HG03457 (cell line): ENCODE results near the gene SPEM1.

Experiments
- ATAC-seq: cut with Tn5 transposase; IDR thresholded peaks from one replicate; pipeline ENCODE4 v1.9.1; 2021; ENCODE audit warnings: moderate number of reproducible peaks; ENCODE audit not compliant: unreplicated experiment

The SPEM1 gene

GRCh38 chr17:7417056-7417655, 3.0 kb upstream of the SPEM1 start:
- ATAC-seq = no peak

- no peak for ATAC-seq
These were observed 1.5 kb upstream of the SPEM1 start for GRCh38 chr17:7418472-7419152.

GRCh38 chr17:7421186-7421585, 1.1 kb downstream of the SPEM1 start:
- ATAC-seq = no peak

GRCh38 chr17:7423679-7424078, 3.6 kb downstream of the SPEM1 start:
- ATAC-seq = no peak

DNA sequence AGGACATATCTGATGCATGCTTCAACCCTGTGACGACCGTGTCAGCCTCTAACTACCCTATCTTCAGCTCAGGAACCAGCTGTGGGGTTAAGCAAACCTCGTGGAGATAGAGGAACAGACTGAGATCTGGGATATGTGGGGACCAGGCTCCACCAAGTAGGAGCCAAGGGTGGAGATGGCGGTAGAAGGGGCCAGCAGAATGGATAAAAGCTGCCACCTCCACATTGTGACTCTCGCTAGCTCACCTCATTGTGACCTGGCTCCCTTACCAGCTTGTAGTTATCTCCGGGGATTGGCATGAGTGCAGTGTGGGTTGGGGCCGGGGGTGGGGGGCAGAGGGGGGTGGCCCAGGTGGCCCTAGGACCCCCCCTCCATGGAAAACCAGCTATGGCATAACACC, 5.2 kb downstream of the SPEM1 start, which contains the start of gene SPEM2:
TSS of gene SPEM2 (plus strand) at position 301 of the 400 bp plus-strand sequence. CDS start at position 374, 73 bp downstream.
- no peak for ATAC-seq

GRCh38 chr17:7425756-7426155, 5.6 kb downstream of the SPEM1 start:
- ATAC-seq = no peak

DNA sequence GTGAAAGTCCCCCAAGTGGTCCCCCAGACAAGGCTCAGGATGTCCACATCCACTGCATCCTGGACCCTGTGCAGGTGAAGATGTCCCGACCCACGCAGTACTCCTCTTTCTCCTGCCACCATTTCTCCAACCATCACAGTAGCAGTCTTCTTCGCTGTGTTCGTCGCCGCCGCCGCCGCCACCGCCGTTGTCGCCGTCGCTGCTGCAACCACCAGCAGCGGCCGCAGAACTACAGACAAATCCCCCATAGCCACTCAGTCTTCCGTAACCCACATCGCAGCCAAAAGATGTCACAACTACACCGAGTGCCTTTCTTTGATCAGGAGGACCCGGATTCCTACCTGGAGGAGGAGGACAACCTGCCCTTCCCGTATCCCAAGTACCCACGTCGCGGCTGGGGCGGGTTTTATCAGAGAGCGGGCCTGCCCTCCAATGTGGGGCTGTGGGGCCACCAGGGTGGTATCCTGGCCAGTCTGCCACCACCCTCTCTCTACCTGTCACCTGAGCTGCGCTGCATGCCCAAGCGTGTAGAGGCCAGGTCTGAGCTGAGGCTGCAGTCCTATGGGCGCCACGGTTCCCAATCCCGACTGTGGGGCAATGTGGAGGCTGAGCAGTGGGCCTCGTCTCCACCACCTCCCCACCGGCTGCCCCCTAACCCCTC, 6.2 kb downstream of the SPEM1 start:
- ATAC-seq = no peak

- no peak for ATAC-seq
These were observed 6.9 kb downstream of the SPEM1 start for GRCh38 chr17:7426896-7427489.

- ATAC-seq = no peak
These were observed 7.4 kb downstream of the SPEM1 start for GRCh38 chr17:7427549-7427948.

DNA sequence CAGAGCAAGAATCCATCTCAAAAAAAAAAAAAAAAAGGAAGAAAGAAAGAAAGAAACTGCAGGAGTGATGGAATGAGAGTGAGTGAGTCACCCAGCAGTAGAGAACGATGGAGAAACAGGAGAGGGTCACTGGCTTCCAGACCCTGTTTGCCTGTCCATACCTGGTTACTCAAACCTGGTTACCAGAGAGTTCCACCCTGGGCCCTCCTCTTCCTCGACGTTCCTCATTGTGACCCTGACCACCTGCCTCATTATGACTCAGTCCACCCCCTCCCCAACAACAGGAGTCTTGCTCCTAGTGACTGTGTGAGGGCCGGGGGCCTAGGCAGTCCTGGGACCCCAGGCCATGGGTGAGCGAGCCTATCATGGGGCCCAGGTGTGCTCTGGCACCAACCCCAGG, 8.4 kb downstream of the SPEM1 start, which contains the start of gene SPEM3:
TSS of gene SPEM3 (plus strand) at position 301 of the 400 bp plus-strand sequence. CDS start at position 347, 46 bp downstream.
- ATAC-seq = no peak

DNA sequence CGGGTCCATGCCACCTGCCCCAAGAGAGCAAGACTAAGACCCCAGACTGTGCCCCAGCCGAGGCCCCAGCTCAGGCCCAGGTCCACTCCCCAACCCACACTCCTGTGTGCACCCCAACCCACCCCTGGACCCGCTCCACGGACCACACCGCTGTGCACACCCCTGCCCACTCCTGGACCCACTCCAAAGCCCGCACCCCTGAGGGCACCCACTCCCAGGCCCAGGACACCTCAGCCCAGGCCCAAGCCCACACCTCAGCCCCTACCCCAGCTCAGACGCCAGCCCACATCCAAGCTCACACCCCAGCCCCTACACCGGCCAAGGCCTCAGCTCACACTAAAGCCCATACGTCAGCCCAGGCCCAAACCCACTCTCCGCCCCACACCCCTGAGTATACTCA, 9.6 kb downstream of the SPEM1 start:
- ATAC-seq = no peak

- no peak for ATAC-seq
These were observed 11.1 kb downstream of the SPEM1 start for GRCh38 chr17:7431231-7431630.

DNA sequence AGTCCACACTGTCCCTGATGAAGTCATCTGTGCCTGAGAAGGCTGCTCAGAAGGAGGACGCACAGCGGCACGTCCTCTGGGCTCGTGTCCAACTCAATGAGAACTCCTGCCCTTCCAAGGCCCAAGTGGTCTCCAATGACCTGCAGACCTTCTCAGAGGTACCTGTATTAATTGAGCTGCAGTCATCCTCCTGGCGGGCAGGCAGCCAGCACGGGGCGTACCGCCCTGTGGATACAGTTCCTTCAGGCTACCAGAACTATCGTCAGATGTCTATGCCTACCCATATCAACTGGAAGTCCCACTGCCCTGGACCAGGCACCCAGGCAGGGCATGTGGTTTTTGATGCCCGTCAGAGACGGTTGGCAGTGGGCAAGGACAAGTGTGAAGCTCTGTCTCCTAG, 12.2 kb downstream of the SPEM1 start:
- ATAC-seq = no peak

DNA sequence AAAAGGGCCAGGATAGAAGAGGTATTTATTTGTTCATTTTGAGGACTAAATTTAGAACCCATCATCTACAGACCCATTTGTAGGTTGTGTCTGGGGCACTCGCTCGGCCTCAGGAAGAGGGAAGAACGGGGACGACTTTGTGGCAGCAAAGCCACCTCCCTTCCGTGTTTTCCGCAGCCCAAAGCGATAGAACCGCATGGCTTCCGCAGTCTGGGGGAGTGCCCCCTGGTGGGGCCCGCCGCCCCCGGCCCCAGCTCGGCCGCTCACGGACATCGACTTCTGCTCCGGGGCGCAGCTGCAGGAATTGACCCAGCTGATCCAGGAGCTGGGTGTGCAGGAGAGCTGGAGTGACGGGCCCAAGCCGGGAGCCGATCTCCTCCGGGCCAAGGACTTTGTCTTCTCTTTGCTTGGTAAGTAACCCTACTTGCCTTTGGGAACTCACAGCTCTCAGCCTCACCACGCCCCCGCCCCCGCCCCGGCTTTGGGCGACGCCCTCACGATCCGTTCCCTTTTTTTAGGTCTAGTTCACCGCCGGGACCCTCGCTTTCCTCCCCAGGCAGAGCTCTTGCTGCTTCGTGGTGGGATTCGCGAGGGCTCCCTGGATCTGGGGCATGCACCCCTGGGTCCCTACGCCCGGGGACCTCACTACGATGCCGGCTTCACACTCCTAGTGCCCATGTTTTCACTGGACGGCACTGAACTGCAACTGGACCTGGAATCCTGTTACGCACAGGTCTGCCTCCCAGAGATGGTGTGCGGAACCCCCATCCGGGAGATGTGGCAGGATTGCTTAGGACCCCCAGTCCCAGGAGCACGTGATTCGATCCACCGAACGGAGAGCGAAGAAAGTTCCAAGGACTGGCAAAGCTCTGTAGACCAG, 15.8 kb downstream of the SPEM1 start:
- ATAC-seq = peak; percentile 4

- ATAC-seq = no peak
These were observed 16.6 kb downstream of the SPEM1 start for GRCh38 chr17:7436556-7437368.

- no peak for ATAC-seq
These were observed 17.3 kb downstream of the SPEM1 start for GRCh38 chr17:7437369-7437863.

DNA sequence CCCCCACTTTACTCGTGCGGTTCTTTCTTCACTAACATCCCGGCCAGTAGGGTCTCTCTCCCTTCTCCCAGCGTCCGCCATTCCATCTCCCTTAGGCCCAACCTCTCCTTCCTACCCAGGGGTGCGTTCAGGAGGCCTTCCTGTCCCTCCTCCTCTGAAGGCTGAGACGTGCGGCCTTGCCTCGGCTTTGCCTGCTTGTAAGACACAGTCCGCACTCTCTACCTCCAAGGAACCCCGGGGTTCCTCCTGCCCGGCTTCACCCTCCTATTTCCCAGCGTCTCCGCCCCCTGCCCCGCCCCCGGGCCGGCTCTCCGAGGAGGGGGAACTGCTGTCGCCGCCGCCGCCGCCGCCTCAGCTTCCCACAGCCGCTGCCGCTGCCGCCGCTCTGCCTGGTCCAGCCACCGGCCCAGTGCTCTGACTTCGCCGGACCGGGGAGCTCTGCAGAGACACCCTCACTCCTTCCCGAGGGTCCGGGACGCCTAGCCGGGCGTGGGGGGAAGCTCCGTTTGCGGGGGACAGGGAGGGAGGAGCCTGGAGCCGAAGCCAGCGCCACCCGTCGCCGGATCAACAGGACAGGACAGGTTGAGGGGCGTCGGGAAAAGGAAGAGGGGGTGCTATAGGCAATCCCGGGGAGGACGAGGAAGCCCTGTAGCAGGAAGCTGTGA, 18.0 kb downstream of the SPEM1 start:
- ATAC-seq = no peak

DNA sequence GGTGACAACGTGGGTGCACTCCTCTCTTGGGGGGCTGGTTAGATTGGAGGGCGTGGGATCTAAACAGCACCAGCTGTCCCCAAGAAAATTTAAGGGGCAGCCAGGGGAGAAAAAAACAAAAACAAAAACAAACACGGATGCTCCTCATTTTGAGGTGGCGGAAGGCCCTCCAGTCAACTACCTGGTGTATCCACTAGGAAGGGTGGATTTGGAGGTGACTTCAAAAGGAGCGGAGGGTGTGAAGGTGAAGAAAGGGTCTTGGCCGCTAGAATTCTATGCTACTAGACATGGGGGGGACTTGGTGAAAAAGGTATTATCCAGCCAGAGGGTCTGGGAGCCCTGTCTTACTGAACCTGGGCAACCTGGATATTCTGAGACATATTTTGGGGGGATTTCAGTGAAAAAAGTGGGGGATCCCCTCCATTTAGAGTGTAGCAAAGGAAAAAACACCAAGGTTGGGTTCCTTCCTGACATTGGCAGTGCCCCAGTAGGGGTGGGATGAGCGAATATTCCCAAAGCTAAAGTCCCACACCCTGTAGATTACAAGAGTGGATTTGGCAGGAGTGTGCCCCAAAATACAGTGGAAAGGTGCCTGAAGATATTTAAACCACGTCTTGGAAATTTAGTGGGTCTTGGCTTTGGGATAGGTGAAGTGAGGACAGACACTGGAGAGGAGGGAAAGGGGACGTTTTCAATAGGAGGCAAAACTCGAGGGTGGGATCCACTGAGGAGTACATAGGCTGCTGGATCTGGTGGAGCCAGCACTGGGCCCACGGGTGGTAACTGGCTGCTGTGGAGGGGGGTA, 18.7 kb downstream of the SPEM1 start:
- ATAC-seq = no peak
